ENCODE measurements around the gene MYL10. TPM values are rescaled to one million over a fixed set of nuclear protein-coding genes. Genes with fewer than 3 reads are reported as not detected.
"Not testable (repeated sequence)": the region's sequence is repeated elsewhere in the genome, so short reads cannot be mapped to it uniquely, and the experiment has no call there.

MYL10 gene
- total RNA-seq, 3 donors from 2014 or later = not detected

DNA sequence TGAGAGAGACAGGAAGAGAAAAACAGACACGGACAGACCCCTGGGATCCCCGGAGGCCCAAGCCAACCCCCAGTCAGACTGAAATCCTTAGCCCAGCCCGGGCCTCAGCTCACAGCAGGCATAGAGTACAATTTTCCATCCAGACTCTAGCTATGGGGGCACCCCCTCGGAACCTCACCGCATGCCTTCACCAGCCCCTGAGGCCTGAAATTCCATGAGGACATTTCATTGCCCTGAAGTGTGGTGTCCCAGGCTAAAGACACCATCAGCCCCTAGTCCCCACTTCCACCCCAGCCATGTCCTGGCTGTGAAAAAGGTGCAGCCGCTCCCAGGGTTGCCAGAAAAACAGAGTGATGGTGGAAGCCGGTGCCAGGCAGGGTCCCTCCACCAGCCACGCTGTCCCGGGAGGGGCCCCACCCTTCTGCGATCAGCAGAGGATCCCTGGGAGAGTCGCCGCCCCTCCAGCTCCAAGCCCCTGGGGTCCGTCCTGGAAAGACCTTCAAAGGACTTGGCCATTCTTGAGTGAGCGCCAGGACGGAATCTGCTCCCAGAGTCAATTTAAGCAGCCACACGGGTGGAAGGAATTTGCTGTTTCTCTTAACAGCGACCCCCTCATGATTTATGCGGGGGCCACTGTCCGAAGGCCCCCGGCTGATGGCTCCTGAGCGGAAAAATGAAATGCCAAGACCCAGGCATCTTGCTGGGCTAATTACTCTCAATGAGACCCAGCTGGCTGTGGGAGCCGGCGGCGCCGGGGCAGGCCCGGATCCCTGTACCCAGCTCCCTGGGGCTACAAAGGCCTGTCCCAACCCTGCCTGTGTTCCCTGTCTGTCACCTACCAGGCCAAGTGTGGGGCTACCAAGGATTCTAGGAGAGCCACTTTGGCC, 23.2 kb downstream of the MYL10 start:
- Histone ChIP-seq H3K4me3 (no peak overlapping the region), H3K4me1 (ENCODE audit: low read depth) (peaks cover 11% of the 10 kb centered on the region), H3K9me3 (no peaks in the 10 kb centered on the region), H3K36me3 (ENCODE audit: low read depth) (no peaks in the 10 kb centered on the region)
- TF ChIP-seq, protein P1, sequence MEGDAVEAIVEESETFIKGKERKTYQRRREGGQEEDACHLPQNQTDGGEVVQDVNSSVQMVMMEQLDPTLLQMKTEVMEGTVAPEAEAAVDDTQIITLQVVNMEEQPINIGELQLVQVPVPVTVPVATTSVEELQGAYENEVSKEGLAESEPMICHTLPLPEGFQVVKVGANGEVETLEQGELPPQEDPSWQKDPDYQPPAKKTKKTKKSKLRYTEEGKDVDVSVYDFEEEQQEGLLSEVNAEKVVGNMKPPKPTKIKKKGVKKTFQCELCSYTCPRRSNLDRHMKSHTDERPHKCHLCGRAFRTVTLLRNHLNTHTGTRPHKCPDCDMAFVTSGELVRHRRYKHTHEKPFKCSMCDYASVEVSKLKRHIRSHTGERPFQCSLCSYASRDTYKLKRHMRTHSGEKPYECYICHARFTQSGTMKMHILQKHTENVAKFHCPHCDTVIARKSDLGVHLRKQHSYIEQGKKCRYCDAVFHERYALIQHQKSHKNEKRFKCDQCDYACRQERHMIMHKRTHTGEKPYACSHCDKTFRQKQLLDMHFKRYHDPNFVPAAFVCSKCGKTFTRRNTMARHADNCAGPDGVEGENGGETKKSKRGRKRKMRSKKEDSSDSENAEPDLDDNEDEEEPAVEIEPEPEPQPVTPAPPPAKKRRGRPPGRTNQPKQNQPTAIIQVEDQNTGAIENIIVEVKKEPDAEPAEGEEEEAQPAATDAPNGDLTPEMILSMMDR (IDR thresholded peaks at IDR 0.05) = no peak
- no peak for DNase-seq
- intact Hi-C loops (cut with DNase I, micrococcal nuclease) = loop anchor here in 1 of 2 donors (10.0 kb wide), 1 partner anchor 59 kb away; no protein-coding TSS in a partner anchor
- ATAC-seq = no peak

GRCh38 chr7:101604934-101605332, 24.2 kb downstream of the MYL10 start:
- H3K4me1 ChIP-seq (ENCODE audit: low read depth) = peaks cover 11% of the 10 kb centered on the region
- not testable (repeated sequence) for H3K9me3 ChIP-seq; H3K36me3 ChIP-seq (ENCODE audit: low read depth); H3K4me3 ChIP-seq; DNase-seq; ATAC-seq
- intact Hi-C loops (cut with DNase I, micrococcal nuclease) = loop anchor here in 1 of 2 donors (5.0 to 10.0 kb wide), 2 partner anchors 60 to 667 kb away; no protein-coding TSS in a partner anchor

DNA sequence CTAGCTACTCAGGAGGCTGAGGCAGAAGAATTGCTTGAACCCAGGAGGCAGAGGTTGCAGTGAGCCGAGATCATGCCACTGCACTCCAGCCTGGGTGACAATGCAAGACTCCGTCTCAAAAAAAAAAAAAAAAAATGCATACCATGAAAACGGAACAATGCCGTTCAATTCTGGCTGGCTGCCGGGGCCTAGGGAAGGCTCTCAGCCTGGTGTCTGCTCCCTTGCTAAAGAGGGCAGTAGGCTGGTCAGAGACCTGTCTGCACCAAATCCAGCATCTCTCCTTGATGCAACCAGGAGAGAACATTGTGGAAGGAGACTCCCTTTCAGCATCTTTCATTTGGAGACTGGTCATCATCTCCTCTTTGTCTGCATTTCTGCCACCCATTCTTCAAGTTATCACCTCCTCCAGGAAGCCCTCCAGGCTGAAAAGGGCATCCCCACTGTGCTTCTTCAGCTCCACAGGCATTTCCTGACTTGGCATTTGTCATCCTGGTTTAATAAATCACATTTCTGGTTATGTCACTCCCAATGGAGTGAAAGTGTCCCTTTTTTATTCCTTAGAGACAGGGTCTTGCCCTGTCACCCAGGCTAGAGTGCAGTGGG, 24.7 kb downstream of the MYL10 start:
- no peak overlapping the region for H3K4me3 ChIP-seq
- no peaks in the 10 kb centered on the region for H3K9me3 ChIP-seq
- intact Hi-C loops (cut with DNase I, micrococcal nuclease) = loop anchor here in 1 of 2 donors (5.0 to 10.0 kb wide), 2 partner anchors 60 to 668 kb away; no protein-coding TSS in a partner anchor
- DNase-seq (no peak), ATAC-seq (no peak)
- no peaks in the 10 kb centered on the region for H3K36me3 ChIP-seq (ENCODE audit: low read depth)
- peaks cover 11% of the 10 kb centered on the region for H3K4me1 ChIP-seq (ENCODE audit: low read depth)
- TF ChIP-seq, protein P1 (IDR thresholded peaks at IDR 0.05) = no peak

DNA sequence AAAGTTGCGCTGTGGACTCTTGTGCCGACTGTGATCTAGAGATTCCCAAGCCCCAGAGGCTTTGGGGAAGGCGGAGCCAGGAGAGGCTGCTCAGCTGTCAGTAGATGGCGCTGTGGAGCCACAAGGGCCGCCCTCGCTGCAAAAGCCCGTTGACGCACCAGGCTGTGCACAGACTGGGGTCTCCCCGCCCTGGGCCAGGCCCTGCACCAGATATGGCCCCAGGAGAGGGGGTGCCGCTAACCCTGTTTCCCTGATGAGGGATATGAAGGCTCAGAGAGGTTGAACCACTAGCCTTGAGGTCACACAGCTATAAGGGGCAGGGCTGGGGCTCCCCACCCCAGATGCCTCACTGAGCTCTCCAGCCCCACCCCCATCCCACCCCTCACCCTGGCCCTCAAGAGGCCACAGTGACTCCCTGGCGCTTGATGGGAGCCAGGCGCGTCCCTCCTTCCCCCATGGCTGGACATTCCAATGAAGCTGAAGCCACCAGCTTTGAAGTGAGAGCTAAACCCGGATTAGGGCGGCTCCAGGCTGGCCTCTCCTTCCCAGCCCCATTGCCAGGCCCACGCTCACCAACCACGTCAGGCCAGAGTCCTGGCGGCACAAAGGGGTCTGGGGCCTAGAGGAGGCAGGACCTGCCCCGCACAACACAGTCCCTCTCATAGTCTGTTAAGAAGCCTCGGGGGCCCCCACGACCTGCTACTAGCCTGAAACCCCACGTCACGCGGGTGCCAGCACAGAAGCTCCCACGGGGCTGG, 26.4 kb downstream of the MYL10 start:
- ATAC-seq = peak; percentile 85
- Histone ChIP-seq H3K4me1 (ENCODE audit: low read depth) (peaks cover 11% of the 10 kb centered on the region), H3K4me3 (no peak overlapping the region), H3K9me3 (no peaks in the 10 kb centered on the region), H3K36me3 (ENCODE audit: low read depth) (no peaks in the 10 kb centered on the region)
- DNase-seq = peak; percentile 74 to 85 (median 82)
- TF ChIP-seq, protein P1 (IDR thresholded peaks at IDR 0.05) = peak; percentile 82
- intact Hi-C loops (cut with DNase I, micrococcal nuclease) = loop anchor here in 1 of 2 donors (5.0 to 10.0 kb wide), 2 partner anchors 62 to 670 kb away; no protein-coding TSS in a partner anchor

- ATAC-seq (no peak), DNase-seq (no peak)
- H3K4me3 ChIP-seq = no peak overlapping the region
- TF ChIP-seq, protein P1 (IDR thresholded peaks at IDR 0.05) = no peak
- intact Hi-C loops (cut with DNase I, micrococcal nuclease) = loop anchor here in 1 of 2 donors (5.0 to 10.0 kb wide), 2 partner anchors 63 to 670 kb away; no protein-coding TSS in a partner anchor
- no peaks in the 10 kb centered on the region for H3K36me3 ChIP-seq (ENCODE audit: low read depth)
- peaks cover 11% of the 10 kb centered on the region for H3K4me1 ChIP-seq (ENCODE audit: low read depth)
- H3K9me3 ChIP-seq = no peaks in the 10 kb centered on the region
Measured at GRCh38 chr7:101602082-101602481, 27.0 kb downstream of the MYL10 start.

Data from mucosa of descending colon (tissue), 3 donors.